ENCODE data around the gene CLN5.

DNA sequence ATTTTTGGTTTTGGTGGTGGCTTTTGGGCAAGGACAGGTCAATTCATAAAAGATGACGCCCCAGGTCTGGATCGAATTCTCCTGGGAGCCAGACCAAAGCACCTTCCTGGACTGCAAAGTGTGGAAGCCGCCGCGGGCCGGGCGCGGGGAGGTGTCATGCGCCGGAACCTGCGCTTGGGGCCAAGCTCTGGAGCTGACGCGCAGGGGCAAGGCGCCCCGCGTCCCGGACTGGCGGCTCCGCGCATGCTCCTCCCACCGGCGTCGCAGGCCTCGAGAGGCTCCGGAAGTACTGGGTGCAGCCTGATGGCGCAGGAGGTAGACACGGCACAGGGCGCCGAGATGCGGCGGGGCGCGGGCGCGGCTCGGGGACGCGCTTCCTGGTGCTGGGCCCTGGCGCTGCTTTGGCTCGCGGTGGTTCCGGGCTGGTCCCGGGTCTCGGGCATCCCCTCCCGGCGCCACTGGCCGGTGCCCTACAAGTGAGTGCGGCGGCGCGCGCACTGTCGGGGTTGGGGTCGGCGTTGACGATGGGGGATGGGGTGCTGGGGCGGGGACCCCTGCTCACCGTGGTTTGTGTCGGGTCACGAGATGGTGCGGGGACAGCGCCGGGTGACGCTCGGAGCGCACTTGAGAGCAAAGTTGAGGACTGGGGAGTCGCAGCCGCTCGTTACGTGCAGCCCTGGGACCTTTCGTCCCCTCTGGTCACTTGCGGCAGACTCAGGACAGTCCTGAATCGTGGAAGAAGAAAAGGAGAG, at the start of gene CLN5:
- TF ChIP-seq, protein P1, sequence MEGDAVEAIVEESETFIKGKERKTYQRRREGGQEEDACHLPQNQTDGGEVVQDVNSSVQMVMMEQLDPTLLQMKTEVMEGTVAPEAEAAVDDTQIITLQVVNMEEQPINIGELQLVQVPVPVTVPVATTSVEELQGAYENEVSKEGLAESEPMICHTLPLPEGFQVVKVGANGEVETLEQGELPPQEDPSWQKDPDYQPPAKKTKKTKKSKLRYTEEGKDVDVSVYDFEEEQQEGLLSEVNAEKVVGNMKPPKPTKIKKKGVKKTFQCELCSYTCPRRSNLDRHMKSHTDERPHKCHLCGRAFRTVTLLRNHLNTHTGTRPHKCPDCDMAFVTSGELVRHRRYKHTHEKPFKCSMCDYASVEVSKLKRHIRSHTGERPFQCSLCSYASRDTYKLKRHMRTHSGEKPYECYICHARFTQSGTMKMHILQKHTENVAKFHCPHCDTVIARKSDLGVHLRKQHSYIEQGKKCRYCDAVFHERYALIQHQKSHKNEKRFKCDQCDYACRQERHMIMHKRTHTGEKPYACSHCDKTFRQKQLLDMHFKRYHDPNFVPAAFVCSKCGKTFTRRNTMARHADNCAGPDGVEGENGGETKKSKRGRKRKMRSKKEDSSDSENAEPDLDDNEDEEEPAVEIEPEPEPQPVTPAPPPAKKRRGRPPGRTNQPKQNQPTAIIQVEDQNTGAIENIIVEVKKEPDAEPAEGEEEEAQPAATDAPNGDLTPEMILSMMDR (IDR thresholded peaks at IDR 0.05) = peak in 3 of 4 experiments; percentile 26 to 49 (median 46)
- TF ChIP-seq POLR2A (IDR thresholded peaks at IDR 0.05) = peak; percentile 97 to 98
